NCI-H1417 treated with DMSO at 0.1 percent for 48 hours (cell line): ENCODE measurements around the gene ITPR3.

Experiments
- DNase-seq: peaks from one replicate; lab custom pipeline; 2025; lab: John Stamatoyannopoulos, UW

The ITPR3 gene

DNA sequence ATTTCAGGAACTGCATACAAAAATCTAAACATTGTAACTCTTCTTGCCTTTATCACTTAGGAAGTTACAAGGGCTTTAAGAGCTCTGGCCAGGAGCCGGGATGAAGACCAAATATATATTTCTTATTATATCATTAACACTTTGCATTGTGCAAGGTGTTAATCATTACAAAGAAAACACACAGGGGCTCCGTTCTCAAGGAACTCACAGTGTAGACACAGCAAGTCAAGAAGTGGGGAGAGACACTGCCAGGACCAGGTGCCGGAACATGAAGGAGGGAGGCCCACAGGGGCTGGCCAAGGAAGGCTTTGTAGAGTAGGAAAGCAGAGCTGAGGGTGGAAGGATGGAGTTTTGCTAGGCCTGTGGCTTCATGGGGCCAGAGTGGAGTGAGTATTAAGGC is 17.4 kb downstream of the ITPR3 start:
- DNase-seq = no peak

DNA sequence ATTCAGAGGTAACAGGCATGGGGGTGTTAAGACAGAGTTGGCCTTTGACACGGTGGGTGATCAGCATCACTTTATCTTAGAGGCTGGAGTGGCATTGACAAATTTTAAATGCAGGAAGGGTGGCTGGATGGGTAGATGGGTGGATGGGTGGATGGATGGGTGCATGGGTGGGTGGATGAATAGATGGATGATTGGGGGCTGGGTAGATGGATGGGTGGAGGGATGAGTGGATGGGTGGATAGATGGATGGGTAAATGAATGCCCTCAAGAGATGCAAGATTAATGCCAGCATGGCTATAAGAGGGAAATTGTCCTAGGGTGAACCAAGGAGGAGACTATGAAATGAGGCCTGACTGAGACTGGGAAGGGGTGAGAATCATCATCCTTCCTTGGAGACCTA is 18.4 kb downstream of the ITPR3 start:
- DNase-seq = no peak

DNA sequence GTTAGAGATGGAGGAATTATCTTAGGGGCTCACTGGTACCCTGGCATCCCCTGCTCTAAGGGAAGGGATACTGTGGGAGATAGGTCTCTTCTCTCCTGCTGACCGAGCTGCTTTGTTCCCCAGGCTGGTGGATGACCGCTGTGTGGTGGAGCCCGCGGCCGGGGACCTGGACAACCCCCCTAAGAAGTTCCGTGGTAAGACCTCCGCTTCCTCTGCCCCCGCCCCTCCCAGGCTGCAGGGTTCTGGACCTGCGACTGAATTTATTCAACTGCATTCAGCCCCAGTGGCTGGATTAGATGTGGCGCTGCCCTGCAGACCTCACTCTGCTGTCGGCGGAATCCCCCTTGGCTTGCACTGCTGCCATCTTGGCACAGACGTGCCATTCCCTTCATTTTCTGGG is 19.2 kb downstream of the ITPR3 start:
- no peak for DNase-seq

DNA sequence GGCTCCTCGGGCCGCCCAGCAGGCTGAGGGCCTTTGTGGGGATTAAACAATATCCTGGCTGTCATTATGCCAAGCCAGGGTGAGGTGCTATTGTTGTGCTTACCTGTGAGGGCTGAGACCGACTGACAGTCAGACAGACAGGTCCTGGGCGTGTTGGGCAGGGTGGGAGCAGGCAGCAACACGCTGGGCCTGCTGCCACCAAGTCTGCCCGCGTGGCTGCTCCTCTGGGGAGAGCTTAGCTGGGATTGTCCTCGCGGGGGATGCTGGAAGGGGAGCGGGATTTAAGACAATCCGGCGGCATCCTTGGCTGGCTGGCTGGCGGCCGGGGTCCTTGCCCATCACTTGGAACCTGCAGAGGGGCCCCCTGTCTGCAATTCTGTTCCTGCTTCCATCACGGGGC is 20.0 kb downstream of the ITPR3 start:
- no peak for DNase-seq

DNA sequence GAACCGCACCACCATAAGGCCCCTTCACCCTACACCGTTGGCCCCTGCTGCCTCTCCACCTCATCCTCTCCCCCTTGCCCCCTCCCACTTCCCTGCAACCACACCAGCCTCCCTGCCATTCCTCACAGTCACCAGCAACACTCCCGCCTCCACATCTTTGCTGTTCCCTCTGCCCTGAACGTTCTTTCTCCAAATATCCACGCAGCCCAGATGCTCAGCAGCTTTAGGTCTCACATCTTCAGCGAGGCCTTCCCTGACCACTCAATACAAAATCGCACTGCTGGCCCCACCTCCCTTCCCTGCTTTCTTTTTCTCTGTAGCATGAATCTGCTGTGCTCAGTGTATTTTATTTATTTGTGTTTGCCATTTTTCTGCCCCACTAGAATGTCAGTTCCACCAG is 20.5 kb downstream of the ITPR3 start:
- DNase-seq = no peak

DNA sequence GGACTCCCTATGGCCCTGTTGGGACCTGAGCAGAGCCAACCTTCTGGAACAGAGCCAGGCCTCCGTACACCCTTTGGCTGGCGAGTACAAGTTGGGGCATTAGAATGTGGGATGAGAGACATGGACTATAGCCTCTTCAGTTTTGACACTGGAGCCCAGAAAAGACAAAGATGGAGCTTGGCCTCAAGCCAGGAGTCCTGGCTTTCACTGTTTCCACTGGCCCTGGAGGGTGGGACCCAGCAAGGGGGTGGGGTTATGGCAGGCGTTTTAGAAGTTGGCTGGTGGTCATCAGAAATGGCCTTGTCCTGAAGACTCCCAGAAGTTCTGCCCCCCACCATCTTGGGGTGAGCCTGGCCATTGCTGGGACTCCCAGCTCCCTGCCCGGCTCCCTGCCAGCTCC is 21.8 kb downstream of the ITPR3 start:
- DNase-seq = no peak

DNA sequence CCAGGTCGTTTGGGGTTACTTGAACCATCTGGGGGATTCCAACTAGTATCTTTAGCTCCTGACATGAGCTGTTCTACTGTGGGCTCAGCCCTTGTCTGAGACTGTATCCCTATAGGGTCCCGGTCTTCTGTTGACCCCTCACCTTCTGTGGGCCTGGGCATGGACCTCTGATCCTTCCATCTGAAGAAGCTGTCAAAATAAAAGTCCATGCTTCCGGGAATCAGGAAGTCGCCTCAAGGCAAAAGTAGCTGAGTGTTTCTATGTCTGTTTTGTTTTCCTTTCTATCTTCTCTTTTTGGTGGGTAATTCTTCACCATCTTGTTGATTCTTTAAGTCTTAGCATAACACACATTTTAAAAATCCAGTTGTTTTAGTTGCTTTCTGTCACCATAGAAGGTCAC is 30.3 kb downstream of the ITPR3 start:
- no peak for DNase-seq

DNA sequence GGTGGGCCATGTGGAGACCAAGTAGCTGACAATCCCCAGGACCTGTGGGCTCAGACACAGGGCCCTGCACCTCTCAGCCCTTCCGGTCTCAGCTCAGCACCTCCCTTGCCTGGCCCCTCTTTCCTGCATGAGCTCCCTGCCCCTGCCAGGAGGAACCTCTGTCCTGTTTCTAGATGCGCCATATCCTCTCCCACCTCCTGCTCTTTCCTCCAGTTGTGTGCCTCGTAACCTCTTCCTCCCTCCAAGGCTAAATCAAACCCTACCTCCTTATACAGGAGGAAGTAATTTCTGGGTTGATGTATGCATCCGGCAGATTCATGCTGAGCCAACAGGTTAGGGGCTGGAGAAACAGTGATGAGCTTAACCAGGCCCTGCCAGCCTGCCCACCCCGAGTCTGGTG is 30.9 kb downstream of the ITPR3 start:
- no peak for DNase-seq

DNA sequence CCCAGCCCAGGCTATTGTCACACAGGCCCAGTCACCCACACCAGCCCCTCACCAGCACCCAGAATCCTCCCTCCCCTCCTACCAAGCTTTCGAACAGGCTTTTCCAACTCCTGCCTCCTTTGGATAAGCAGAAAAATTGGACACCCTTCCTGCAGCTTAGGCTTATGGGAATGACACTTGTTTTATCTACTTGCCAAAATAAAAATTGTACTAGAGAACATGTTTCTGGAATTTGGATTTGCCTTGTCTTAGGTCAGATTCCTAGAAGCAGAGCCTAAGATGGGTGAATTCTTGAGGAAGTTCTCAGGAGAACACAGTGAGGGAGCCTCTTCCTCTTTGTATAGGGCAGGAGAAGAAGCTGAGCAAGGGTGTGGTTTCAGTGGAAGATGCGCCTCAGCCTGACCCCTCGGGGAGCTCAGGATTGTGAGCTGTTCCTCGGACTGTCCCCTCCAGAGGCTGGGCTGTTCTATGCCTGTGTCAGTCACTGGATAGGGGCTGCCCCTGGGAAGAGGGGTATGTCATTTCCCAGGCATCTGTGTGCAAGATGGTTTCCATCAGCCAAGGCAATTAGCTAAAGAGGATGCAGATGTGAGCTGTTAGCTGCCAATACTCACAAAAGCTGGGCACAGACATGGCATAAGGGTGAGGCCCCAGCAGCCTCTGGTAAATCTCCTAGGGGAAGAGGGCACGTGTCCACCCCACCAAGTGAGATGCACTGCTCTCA is 33.9 kb downstream of the ITPR3 start:
- DNase-seq = no peak

DNA sequence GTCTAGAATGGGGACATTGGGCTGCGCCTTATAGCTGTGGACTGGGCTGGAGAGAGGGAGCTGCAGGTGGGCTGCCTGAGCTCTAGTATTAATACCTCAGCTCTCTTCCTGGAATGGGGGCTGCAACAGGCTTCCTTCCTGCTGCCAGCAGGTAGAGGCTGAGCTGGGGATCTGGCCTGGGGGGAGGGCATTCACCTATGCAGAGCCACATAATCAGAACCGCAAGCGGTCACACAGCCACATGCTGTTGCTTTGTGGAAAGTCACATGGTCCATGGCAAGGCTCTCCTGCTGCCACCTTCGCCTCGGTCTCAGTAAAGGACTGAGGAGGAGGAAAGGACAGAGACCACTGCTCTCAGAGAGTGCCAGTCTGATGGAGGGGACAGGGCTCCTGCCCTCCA is 35.7 kb downstream of the ITPR3 start:
- DNase-seq = no peak

DNA sequence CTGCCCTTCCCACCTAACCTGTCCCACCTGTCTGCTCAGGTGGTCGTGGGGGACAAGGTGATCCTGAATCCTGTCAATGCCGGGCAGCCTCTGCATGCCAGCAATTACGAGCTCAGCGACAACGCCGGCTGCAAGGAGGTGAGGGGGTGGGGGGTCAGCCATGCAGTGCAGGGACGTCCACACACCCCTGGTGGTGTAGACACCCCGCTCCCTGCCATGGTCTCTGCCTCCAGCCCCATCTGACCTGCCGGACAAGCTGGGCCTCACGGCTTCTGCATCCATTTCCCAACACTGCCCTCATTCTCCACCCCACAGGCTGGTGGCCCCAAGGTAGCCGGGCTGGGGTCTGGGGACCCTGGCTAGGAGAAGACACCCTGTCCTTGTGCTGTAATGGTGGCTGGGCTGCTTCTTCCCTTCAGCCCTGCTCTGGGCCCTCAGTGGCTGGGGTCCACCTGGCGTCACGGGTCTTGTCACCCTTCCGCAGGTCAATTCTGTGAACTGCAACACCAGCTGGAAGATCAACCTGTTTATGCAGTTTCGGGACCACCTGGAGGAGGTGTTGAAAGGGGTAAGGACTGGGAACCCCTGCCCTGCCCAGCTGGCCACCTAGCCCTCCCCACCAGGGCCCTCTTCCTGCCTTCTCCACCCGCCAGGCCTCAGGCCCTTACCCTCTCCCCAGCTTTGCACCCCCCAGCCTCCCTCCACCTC is 38.0 kb downstream of the ITPR3 start:
- DNase-seq = no peak

DNA sequence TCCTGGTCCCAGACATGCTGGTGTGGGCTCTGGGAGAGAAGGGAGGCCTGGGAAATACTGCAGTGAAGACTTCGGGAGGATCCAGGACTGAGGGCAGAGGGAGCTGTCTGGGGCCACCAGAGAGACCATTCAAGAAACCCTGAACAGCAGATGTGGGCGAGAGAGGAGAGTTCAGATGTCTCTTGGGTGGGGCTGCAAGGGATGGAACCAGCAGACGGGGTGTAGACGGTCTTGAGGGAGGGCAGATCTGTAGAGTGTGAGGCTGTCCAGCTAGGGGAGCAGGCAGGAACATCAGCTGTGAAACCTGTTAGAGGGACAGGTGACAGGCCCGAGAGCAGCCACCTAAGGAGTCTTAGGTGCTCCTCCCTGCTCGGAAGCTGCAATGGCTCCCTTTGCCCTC is 38.9 kb downstream of the ITPR3 start:
- DNase-seq = no peak

DNA sequence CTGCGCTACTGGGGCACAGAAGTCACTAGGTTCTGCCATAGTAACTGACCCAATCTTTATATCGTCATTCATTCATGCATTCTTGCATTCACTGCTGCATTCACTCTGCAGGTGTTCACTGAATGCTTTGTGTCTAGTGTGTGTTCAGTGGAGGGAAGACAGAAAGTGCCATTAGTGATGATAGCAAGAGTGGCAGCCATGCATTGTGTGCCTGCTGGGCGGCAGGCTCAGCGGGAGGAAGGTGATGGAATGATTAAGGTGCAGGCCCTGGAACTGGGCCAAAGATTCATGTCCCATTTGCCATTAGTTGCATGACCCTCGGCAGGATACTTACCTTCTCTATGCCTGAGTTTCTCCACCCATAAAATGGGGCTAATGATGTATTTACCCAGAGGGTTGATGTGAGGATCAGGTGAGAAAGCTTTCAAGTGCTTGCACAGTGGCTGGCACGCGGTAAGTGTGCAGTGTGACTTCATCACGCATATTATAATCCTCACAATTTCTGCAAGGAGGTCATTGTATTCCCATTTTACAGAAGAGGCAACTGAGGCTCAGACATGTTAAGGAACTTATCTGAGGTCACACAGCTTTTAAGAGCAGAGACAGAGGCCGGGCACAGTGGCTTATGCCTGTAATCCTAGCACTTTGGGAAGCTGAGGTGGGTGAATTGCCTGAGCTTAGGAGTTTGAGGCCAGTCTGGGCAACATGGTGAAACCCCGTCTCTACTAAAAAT is 40.1 kb downstream of the ITPR3 start:
- DNase-seq = no peak

DNA sequence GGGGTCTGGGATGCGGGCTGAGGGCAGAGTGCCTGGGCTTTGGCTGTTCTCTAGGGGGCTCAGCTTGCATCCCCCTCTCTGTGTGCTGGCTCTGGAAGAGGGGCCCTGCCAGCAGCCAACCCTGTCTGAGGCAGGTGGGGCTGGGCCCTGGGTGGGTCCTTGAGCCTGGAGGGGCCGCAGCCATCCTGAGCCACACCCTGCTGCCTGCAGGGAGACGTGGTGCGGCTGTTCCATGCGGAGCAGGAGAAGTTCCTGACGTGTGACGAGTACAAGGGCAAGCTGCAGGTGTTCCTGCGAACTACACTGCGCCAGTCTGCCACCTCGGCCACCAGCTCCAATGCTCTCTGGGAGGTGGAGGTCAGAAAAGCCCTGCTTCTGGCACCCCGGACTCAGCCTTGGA is 41.2 kb downstream of the ITPR3 start:
- no peak for DNase-seq

DNA sequence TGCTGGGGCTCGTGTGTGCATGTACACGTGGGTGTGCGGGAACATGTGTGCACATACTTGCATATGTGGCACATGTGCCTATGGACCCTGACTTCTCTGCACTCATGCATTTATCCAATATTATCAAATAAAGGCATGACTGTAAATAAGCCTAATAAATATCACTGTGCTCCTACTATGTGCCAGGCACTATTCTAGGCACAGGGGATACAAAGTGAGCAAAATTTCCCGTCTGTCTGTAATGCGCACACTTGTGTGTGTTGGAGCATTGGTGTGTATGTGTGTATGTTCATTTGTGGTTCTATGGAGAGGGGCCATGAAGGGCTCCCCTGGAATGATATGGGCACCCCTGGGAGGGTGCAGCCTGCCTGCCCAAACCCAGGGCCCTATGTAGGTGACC is 41.9 kb downstream of the ITPR3 start:
- no peak for DNase-seq

DNA sequence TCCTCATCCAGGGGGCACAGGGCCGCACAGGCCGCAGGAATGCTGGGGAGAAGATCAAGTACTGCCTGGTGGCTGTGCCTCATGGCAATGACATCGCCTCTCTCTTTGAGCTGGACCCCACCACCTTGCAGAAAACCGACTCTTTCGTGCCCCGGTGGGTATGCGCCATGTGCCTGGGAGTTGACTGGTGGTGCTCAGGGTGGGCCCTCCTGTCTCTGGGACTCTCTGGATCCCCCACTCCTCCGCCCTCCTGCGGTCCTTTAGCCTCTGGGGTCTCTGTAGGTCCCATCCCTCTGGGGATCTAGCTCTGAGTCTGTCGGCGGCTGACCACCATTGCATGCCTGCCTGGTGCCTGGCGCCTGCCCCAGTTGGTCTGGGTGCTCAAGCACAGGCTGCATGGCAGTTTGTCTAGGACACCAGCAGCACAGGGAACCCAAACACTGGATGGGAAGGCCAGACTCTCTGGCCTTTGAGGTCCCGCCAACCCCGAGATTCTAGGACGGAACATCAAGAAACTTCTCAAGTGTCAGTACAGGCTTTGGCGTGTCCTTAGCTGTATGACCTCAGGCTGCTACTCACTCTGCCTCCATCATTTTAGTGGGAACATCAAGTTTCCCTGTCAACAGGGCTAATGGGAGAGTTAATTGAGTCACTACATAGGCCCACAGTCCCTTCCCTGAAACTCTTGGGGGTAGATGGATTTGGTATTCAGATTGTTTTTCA is 42.8 kb downstream of the ITPR3 start:
- DNase-seq = no peak

DNA sequence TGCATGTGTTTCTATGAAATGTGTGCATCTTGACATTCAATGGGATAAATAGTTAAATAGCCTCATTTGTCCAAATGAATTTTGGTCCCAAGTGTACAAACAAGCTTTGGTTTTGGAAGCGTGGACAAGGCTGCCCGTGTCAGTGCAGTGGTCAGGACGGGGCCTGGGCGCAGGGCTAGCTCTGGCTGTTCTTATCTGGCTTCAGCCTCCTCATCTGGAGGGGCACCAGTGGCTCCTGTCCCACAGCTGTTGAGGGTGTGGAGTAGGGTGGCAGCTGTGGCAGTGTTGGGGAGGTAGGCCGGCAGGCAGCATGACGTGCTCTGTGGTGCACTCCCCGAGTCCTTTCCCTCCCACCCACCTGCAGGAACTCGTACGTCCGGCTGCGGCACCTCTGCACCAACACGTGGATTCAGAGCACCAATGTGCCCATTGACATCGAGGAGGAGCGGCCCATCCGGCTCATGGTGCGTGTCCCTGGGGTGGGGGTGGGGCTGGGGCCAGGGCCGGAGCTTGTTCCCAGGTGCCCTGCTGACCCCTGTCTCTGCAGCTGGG is 43.5 kb downstream of the ITPR3 start:
- DNase-seq = no peak

DNA sequence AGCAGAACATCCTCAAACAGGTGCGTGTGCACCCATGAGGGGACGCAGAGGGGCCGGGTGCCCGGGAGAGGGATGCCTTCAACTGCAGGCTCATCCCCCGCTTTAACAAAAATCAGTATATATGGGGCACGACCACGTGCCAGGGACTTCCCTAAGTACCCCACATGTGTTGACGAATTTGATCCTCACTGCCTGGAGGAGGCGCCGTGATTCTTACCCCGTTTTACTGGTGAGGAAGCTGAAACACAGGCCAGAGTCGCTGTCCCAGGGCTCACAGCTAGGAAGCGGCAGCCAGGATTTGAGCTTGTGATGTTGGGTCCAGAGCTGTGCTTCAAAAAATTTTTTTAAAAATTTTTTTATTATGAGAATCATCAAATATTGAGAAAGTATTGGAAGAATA is 44.8 kb downstream of the ITPR3 start:
- DNase-seq = no peak

DNA sequence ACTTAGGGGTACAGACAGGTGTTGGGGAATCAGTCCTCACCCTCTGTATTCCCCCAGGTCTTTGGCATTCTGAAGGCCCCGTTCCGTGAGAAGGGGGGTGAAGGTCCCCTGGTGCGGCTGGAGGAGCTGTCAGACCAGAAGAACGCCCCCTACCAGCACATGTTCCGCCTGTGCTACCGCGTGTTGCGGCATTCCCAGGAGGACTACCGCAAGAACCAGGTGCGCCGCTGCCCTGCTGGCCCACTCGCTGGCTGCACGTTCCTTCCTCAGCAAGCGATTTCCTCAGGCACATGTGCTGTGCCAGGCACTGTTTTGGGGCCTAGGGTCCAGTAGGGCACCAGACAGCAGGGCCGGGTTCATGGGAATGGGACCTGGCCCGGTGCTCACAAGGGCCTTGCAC is 46.0 kb downstream of the ITPR3 start:
- no peak for DNase-seq

DNA sequence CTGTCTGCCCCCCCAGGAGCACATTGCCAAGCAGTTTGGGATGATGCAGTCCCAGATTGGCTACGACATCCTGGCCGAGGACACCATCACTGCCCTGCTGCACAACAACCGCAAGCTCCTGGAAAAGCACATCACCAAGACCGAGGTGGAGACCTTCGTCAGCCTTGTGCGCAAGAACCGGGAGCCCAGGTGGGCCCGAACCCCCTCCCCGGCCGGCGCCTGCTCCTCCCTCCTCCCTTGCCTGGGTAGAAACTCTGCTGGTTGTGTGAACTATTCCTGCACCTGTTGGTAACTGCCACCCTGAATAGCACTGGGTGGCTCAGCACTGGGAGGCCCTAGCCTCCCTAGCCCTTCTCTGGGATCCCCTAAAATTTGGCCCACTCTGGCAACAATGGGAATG is 46.7 kb downstream of the ITPR3 start:
- DNase-seq = no peak

DNA sequence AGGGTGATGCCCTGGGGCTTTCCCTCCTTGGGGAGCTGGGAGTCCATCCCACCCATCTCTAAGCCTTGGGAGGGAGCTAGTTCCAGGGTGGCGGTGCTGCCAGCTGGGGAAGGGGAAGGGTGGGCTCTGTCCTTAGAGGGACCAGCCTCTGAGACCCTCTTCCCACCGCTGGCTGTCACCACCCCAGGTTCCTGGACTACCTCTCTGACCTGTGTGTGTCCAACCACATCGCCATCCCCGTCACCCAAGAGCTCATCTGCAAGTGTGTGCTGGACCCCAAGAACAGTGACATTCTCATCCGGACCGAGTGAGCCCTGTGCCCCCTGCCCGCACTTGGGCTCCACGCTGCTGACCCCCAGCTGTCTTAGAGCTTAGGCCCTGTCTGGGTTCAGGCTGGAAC is 47.2 kb downstream of the ITPR3 start:
- no peak for DNase-seq

DNA sequence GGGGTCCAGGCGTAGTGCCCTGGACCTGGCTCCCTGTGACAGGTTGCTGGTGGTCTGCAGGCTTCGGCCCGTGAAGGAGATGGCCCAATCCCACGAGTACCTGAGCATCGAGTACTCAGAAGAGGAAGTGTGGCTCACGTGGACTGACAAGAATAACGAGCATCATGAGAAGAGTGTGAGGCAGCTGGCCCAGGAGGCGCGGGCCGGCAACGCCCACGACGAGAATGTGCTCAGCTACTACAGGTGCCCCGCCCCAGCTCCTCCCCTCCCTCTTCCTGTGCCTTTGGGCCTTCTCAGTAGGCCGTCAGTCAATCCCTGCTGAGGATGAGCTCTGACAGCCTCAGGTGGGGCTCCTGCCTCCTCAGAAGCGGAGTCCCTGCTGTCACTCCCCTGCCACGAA is 47.8 kb downstream of the ITPR3 start:
- DNase-seq = no peak
